Activated CD8-positive, alpha-beta T cell treated with anti-CD3 and anti-CD28 coated beads for 36 hours (primary cell): Measurements from ENCODE around the gene GSAP. TPM values are rescaled to one million over a fixed set of nuclear protein-coding genes. Genes with fewer than 3 reads are reported as not detected.
"Not testable (repeated sequence)": the region's sequence is repeated elsewhere in the genome, so short reads cannot be mapped to it uniquely, and the experiment has no call there.

ENCODE experiments used
- ATAC-seq: fragments of 200-7000 bp; cut with Tn5 transposase; one replicate; pipeline ENCODE4 v1.10.0; 2021; ENCODE audit warnings: mild to moderate bottlenecking, moderate library complexity
- CTCF ChIA-PET: fragments of 350-600 bp; sonication (Branson Sonifier 250); formaldehyde crosslinking; loops from one replicate; lab custom pipeline; 2021; ENCODE audit warnings: antibody characterized with exemption; lab: Charles Lee
- POLR2A ChIA-PET: fragments of 350-600 bp; sonication (Branson Sonifier 250); formaldehyde crosslinking; loops from one replicate; lab custom pipeline; 2021; ENCODE audit warnings: antibody characterized with exemption; lab: Charles Lee
- DNase-seq: peaks from one replicate; pipeline ENCODE4 v3.0.0-alpha.2; 2020
- H3K27ac Mint-ChIP-seq: one replicate; pipeline ENCODE4 v1.8.0; 2021; ENCODE audit warnings: mild to moderate bottlenecking, mixed read lengths
- H3K27me3 Mint-ChIP-seq: one replicate; pipeline ENCODE4 v1.8.0; 2021; ENCODE audit warnings: mixed read lengths
- H3K36me3 Mint-ChIP-seq: one replicate; pipeline ENCODE4 v1.8.0; 2021; ENCODE audit warnings: low read depth, mixed read lengths
- H3K4me1 Mint-ChIP-seq: one replicate; pipeline ENCODE4 v1.8.0; 2021; ENCODE audit warnings: low read depth, mixed read lengths
- H3K4me3 Mint-ChIP-seq: one replicate; pipeline ENCODE4 v1.8.0; 2021; ENCODE audit warnings: mild to moderate bottlenecking, moderate library complexity, mixed read lengths
- H3K9me3 Mint-ChIP-seq: one replicate; pipeline ENCODE4 v1.8.0; 2021; ENCODE audit warnings: mixed read lengths
- intact Hi-C: fragments of 100-400 bp; cut with micrococcal nuclease; formaldehyde crosslinking; loops from one replicate; pipeline ENCODE4 v1.10.0; 2022
- total RNA-seq, 2 experiments: library from RNA; stranded (reverse); gene quantifications; one replicate each; pipeline ENCODE4 v1.2.3, GENCODE V29; 2021
- TF ChIP-seq, protein P1 (sequence below): fragments of 200-600 bp; IDR thresholded peaks from one replicate; pipeline ENCODE4 v1.8.0; 2022; ENCODE audit warnings: antibody characterized with exemption, mild to moderate bottlenecking

The GSAP gene
- total RNA-seq, 2 experiments from 2014 or later, result 1.9 to 3.0 TPM

DNA sequence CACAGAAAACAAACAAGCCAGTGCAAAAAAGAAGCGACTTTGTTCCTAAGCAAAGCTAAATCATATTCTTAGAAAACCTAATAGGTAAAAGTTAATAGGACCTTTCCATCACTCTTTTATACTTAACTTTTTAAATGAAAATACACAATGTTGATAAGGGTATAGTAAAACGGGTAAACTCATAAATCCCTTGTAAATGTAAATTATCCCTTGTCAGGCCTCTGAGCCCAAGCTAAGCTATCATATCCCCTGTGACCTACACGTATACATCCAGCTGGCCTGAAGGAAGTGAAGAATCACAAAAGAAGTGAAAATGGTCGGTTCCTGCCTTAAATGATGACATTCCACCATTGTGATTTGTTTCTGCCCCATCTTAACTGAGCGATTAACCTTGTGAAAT lies 76.4 kb downstream of the GSAP start:
- Mint-ChIP-seq H3K9me3 (no peaks in the 10 kb centered on the region), H3K4me1 (peaks cover 19% of the 10 kb centered on the region), H3K27ac (no peak overlapping the region), H3K4me3 (no peak overlapping the region), H3K36me3 (no peaks in the 10 kb centered on the region), H3K27me3 (no peaks in the 10 kb centered on the region)
- no peak for DNase-seq
- TF ChIP-seq, protein P1, sequence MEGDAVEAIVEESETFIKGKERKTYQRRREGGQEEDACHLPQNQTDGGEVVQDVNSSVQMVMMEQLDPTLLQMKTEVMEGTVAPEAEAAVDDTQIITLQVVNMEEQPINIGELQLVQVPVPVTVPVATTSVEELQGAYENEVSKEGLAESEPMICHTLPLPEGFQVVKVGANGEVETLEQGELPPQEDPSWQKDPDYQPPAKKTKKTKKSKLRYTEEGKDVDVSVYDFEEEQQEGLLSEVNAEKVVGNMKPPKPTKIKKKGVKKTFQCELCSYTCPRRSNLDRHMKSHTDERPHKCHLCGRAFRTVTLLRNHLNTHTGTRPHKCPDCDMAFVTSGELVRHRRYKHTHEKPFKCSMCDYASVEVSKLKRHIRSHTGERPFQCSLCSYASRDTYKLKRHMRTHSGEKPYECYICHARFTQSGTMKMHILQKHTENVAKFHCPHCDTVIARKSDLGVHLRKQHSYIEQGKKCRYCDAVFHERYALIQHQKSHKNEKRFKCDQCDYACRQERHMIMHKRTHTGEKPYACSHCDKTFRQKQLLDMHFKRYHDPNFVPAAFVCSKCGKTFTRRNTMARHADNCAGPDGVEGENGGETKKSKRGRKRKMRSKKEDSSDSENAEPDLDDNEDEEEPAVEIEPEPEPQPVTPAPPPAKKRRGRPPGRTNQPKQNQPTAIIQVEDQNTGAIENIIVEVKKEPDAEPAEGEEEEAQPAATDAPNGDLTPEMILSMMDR, result no peak
- POLR2A ChIA-PET, result no interaction called here
- intact Hi-C loops, result no loop called here
- ATAC-seq, result no peak
- CTCF ChIA-PET, result no interaction called here

DNA sequence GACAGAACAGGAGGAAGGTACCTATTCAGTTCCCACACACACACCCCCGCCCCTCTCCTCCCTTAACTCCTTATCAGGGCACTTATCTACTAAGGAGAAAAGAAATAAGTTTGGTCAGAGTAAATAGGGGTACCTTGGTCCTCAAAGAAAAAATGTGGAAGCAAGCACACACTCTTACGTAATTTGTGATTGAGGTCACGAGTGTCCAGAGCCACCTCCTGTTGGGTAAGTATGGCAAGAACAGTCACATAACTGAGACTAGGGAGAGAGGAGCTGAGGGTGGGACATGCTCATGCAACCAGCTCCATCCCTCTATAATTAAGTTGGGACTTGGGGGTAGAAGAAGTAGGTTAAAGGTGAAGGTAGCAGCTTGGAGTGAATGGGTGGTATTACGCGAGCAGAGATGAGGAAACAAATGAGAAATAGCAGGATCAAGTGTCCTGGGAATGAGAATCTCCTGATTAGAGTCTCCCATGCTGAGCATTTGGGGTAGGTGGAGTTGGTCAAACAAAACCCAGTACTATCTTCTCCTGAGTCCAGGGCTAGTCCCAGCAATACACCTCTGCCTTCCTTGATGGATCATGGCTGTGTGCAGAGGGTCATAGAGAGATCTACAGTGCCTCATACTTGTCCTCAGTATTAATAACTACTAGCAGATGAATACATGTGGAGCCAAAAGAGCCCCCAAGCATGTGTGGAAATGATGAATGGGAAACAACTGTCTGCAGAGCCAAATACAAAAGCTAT lies 77.1 kb downstream of the GSAP start:
- Mint-ChIP-seq H3K4me1 (peaks cover 19% of the 10 kb centered on the region), H3K4me3 (no peak overlapping the region), H3K9me3 (no peaks in the 10 kb centered on the region), H3K27me3 (no peaks in the 10 kb centered on the region), H3K36me3 (no peaks in the 10 kb centered on the region), H3K27ac (no peak overlapping the region)
- CTCF ChIA-PET, result no interaction called here
- DNase-seq, result no peak
- no peak for ATAC-seq
- intact Hi-C loops, result no loop called here
- POLR2A ChIA-PET, result no interaction called here
- TF ChIP-seq, protein P1, result no peak

DNA sequence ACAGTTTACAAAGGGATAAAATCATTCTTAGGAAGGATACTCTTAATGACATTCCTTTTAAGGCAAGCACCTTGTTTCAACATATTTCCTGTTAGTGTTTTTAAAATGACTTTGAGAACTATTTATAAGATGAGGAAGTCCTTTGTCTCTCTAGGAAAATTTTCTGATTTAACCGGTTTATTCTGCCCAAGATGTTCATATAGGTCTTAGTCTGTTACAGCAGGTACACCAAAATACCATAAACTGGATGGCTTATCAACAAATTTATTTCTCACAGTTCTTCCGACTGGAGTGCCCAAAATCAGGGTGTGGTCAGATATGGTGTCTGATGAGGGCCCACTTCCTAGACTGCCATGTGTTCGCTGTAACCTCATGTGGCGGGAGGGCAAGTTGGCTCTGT lies 77.9 kb downstream of the GSAP start:
- no peak overlapping the region for H3K27ac Mint-ChIP-seq
- H3K9me3 Mint-ChIP-seq, result no peaks in the 10 kb centered on the region
- H3K4me3 Mint-ChIP-seq, result no peak overlapping the region
- H3K36me3 Mint-ChIP-seq, result no peaks in the 10 kb centered on the region
- ATAC-seq, result no peak
- intact Hi-C loops, result no loop called here
- no peaks in the 10 kb centered on the region for H3K27me3 Mint-ChIP-seq
- POLR2A ChIA-PET, result no interaction called here
- TF ChIP-seq, protein P1, result no peak
- CTCF ChIA-PET, result no interaction called here
- no peak for DNase-seq
- H3K4me1 Mint-ChIP-seq, result peaks cover 19% of the 10 kb centered on the region

DNA sequence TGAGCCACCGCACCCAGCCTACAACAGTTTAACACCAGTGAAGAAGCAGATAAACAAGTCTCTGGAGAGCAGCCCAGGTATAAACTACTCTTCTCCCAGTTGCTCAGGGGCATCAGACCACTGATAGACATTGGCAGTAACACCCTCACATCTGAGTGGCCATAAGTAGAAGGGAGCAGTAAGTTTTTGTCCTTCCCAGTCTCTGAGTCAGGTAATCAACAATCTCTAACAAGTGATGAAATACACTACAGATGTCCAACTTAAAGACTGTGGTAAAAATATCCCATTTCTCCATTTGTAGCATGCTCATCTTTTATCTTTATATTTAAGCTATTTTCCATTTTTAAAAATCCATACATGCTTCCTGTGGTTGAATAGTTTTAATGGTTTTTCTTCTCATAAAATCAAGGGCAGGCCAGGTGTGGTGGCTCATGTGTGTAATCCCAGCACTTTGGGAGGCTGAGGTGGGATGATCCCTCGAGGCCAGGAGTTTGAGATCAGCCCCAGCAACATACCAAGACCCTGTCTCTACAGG lies 78.6 kb downstream of the GSAP start:
- H3K27ac Mint-ChIP-seq, result no peak overlapping the region
- H3K9me3 Mint-ChIP-seq, result no peaks in the 10 kb centered on the region
- H3K4me3 Mint-ChIP-seq, result no peak overlapping the region
- DNase-seq, result no peak
- CTCF ChIA-PET, result no interaction called here
- H3K36me3 Mint-ChIP-seq, result no peaks in the 10 kb centered on the region
- ATAC-seq, result no peak
- peaks cover 19% of the 10 kb centered on the region for H3K4me1 Mint-ChIP-seq
- TF ChIP-seq, protein P1, result no peak
- intact Hi-C loops, result no loop called here
- POLR2A ChIA-PET, result no interaction called here
- H3K27me3 Mint-ChIP-seq, result no peaks in the 10 kb centered on the region

DNA sequence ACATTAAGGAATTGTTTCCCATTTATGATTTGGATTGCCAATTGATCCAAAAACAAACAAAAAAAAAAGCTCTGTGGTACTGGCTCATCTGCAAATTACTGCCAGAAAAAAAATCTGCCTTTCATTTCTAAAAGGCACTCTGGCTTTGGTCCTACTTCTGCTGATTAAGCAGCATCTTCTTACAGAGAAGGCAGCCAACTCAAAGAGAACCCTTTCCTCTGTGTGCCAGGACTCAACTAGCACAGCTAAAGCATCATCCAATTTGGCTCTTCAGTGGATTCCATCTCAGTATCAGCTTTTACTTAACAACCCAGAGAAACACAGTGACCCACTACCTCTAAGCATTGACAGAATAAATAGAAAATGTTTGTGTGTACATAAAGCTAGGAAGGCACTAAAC lies 80.6 kb downstream of the GSAP start:
- Mint-ChIP-seq H3K9me3 (no peaks in the 10 kb centered on the region), H3K4me1 (peaks cover 29% of the 10 kb centered on the region), H3K27ac (no peak overlapping the region), H3K36me3 (no peaks in the 10 kb centered on the region), H3K27me3 (no peaks in the 10 kb centered on the region), H3K4me3 (no peak overlapping the region)
- DNase-seq, result no peak
- TF ChIP-seq, protein P1, result no peak
- POLR2A ChIA-PET, result interaction anchor here (0.6 to 0.7 kb wide), 2 partner anchors 71 to 171 kb away, joined by 3 read pairs; no protein-coding TSS in a partner anchor
- ATAC-seq, result no peak
- CTCF ChIA-PET, result interaction anchor here (0.7 to 2.8 kb wide), 3 partner anchors 11 to 927 kb away, joined by 3 to 11 read pairs (median 4); no protein-coding TSS in a partner anchor
- intact Hi-C loops, result no loop called here

DNA sequence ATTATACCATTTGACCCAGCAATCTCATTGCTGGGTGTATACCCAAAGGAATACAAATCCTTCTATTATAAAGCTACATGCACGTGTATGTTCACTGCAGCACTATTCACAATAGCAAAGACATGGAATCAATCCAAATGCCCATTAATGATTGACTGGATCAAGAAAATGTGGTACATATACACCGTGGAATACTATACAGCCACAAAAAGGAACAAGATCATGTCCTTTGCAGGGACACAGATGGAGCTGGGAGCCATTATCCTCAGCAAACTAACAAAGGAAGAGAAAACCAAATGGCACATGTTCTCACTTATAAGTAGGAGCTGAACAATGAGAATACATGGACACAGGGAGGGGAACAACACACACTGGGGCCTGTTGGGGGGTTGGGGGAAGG lies 82.1 kb downstream of the GSAP start:
- H3K27me3 Mint-ChIP-seq, H3K36me3 Mint-ChIP-seq, H3K9me3 Mint-ChIP-seq, DNase-seq, POLR2A ChIA-PET, H3K27ac Mint-ChIP-seq, ATAC-seq, H3K4me3 Mint-ChIP-seq: not testable (repeated sequence)
- H3K4me1 Mint-ChIP-seq, result peaks cover 40% of the 10 kb centered on the region
- intact Hi-C loops, result loop anchor here (5.0 kb wide), 2 partner anchors 87 to 212 kb away; partner anchors contain the start of gene CCDC146
- CTCF ChIA-PET, result interaction anchor here (2.8 kb wide), 1 partner anchor 87 kb away, joined by 11 read pairs; no protein-coding TSS in a partner anchor
